Right ventricle myocardium superior (tissue), 1 donor: ENCODE data around the gene L1CAM. TPM values are rescaled to one million over a fixed set of nuclear protein-coding genes. Genes with fewer than 3 reads are reported as not detected.

Experiments used
- ATAC-seq: fragments of 200-7000 bp; cut with Tn5 transposase; one replicate; pipeline ENCODE4 v1.9.1; 2020; ENCODE audit warnings: mild to moderate bottlenecking; ENCODE audit not compliant: poor library complexity
- DNase-seq: peaks from one replicate; pipeline ENCODE4 v3.0.0-alpha.2; 2020
- intact Hi-C: fragments of 100-400 bp; cut with DNase I; formaldehyde crosslinking; loops from one replicate; pipeline ENCODE4 v1.11.2; 2022
- total RNA-seq: library from RNA; stranded (reverse); fragmentation: NEBNext Ultra II Directional; extraction: Animal tissue kit (Norgen Biotek cat#: 25700); gene quantifications from one replicate; pipeline ENCODE4 v1.2.1, GENCODE V29; 2021
- donor health status: DM: no; HTN: yes; CAD: no; lungs with severe emphysema.

The L1CAM gene
- total RNA-seq, 1 donor from 2014 or later: 5.3 TPM

GRCh38 chrX:153853180-153853901, 32.6 kb downstream of the L1CAM start:
- intact Hi-C loops: no loop called here
- DNase-seq: no peak
- ATAC-seq: no peak

- no peak for DNase-seq
- intact Hi-C loops: no loop called here
- ATAC-seq: no peak
Measured at GRCh38 chrX:153851981-153852380, 34.0 kb downstream of the L1CAM start.

GRCh38 chrX:153848325-153848724, 37.6 kb downstream of the L1CAM start:
- intact Hi-C loops: no loop called here
- no peak for ATAC-seq
- no peak for DNase-seq

GRCh38 chrX:153845842-153846241, 40.1 kb downstream of the L1CAM start:
- no peak for DNase-seq
- ATAC-seq: no peak
- intact Hi-C loops: no loop called here

- ATAC-seq (no peak), DNase-seq (no peak)
- intact Hi-C loops: no loop called here
Measured at GRCh38 chrX:153845195-153845594, 40.8 kb downstream of the L1CAM start.

GRCh38 chrX:153844509-153845082, 41.4 kb downstream of the L1CAM start:
- intact Hi-C loops: no loop called here
- DNase-seq (no peak), ATAC-seq (no peak)

GRCh38 chrX:153836921-153837320, 49.1 kb downstream of the L1CAM start:
- no peak for DNase-seq
- intact Hi-C loops: no loop called here
- ATAC-seq: no peak

- no peak for ATAC-seq
- intact Hi-C loops: no loop called here
- no peak for DNase-seq
Measured at GRCh38 chrX:153832728-153833127, 53.2 kb downstream of the L1CAM start.

- intact Hi-C loops: no loop called here
- DNase-seq (no peak), ATAC-seq (no peak)
Measured at GRCh38 chrX:153831429-153832150, 54.4 kb downstream of the L1CAM start.

GRCh38 chrX:153830640-153831428, 55.1 kb downstream of the L1CAM start:
- intact Hi-C loops: no loop called here
- DNase-seq (no peak), ATAC-seq (no peak)

GRCh38 chrX:153829799-153830639, 56.0 kb downstream of the L1CAM start, which contains the start of gene PDZD4:
PDZD4 (minus strand) TSS chrX:153830544; CDS start chrX:153830298, 246 bp downstream.
- ATAC-seq (no peak), DNase-seq (no peak)
- intact Hi-C loops: no loop called here

- DNase-seq (no peak), ATAC-seq (no peak)
- intact Hi-C loops: no loop called here
Measured at GRCh38 chrX:153829549-153829798, 56.5 kb downstream of the L1CAM start.

- ATAC-seq (no peak), DNase-seq (no peak)
- intact Hi-C loops: no loop called here
Measured at GRCh38 chrX:153828723-153829548, 57.0 kb downstream of the L1CAM start.

- intact Hi-C loops: no loop called here
- ATAC-seq: no peak
- DNase-seq: no peak
Measured at GRCh38 chrX:153828308-153828707, 57.7 kb downstream of the L1CAM start.

- DNase-seq (no peak), ATAC-seq (no peak)
- intact Hi-C loops: no loop called here
Measured at GRCh38 chrX:153827903-153828302, 58.1 kb downstream of the L1CAM start.

- no peak for ATAC-seq
- no peak for DNase-seq
- intact Hi-C loops: no loop called here
Measured at GRCh38 chrX:153827016-153827415, 59.0 kb downstream of the L1CAM start.

GRCh38 chrX:153825042-153825441, 60.9 kb downstream of the L1CAM start:
- no peak for ATAC-seq
- intact Hi-C loops: no loop called here
- no peak for DNase-seq

- DNase-seq (no peak), ATAC-seq (no peak)
- intact Hi-C loops: no loop called here
Measured at GRCh38 chrX:153824348-153824747, 61.6 kb downstream of the L1CAM start.
